GM10847 (cell line): ENCODE results near the gene CIAO2B.

Experiments used
- POLR2A ChIP-seq: IDR thresholded peaks from 2 replicates; pipeline ENCODE4 v1.6.1; 2011; ENCODE audit not compliant: insufficient read length; ENCODE audit errors: extremely low read depth

The CIAO2B gene

DNA sequence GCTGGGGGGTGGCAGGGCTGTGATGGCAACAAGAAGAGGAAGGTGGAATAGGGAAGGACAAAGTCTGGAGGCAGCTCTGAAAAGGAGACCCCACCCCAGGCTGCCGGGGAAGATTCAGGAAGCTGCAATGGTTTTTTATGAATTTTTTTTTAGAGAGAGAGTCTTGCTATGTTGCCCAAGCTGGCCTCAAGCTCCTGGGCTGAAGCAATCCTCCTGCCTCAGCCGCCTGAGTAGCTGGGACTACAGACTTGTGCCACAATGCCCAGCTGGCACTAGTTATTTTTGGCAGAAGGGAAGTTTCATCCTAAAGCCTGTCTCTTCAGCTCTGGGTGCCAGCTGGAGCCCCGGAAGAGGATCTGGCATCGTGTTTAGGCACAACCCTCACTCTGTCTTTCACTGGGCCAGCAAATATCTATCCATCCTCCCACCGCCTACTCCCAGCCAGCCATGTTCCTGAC lies 25.5 kb upstream of the CIAO2B start:
- no peak for TF ChIP-seq POLR2A

DNA sequence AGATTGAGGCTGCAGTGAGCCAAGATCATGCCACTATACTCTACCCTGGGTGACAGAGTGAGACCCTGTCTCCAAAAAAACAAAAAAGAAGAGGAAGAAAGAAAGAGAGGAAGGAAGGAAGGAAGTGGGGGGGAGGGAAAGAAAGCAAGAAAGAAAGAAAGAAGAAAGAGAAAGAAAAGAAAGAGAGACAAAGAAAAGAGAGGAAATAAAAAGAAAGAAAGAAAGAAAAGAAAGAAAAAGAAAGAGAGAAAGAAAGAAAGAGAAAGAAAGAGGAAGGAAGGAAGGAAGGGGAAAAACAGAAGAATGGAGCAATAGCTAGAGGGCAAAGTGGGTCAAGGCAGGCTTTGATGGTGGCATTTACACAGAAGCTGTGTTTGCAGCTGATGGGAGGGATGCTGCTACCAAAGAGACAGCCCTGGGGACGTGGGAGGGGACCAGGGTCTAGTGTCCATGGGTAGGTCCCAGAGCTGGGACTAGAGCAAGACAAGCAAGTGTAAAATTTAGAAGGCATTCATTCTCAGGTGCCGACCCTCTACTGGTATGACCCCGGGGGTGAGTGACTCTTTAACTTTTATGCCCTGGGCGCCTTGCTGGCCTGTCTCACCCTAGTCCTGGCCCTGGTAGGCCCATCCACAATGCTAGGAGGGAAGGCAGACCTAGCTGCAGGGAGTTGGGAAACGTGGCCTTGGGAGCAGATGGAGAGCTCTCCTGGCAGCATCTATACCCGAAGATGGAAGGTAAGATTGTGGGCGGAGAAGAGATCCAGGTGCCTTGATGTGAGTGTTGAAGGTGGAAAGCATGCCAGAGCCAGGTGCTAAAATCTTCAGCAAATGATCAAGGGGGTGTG lies 24.9 kb upstream of the CIAO2B start:
- TF ChIP-seq POLR2A = no peak

- TF ChIP-seq POLR2A = no peak
Observed at GRCh38 chr16:66954097-66954659, 20.0 kb upstream of the CIAO2B start.

- no peak for TF ChIP-seq POLR2A
Observed at GRCh38 chr16:66953462-66954096, 19.4 kb upstream of the CIAO2B start.

DNA sequence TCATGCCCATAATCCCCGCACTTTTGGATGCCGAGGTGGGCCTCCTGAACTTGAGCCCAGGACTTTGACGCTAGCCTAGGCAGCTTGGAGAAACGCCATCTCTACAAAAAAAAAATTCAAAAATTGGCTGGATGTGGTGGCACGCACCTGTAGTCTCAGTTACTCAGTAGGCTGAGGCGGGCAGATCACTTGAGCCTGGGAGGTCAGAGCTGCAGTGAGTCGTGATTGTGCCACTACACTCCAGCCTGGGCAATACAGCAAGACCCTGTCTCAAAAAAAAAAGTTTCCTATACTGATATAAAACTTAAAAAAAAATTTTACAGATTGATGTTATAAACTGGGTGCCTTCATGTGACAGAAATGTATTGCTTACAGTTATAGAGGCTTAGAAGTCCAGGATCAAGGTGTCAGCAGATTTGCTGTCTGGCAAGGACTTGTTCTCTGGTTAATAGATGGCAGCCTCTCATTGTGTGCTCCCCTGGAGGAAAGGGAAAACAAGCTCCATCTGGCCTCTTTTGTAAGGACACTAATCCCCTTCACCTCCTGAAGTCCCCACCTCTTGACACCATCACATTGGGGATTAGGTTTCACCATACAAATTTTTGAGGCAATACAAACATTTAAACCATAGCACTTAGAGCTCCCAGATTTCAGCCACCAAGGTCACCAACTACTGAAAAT lies 18.4 kb upstream of the CIAO2B start:
- no peak for TF ChIP-seq POLR2A

GRCh38 chr16:66950971-66951790 lies 17.0 kb upstream of the CIAO2B start:
- TF ChIP-seq POLR2A = no peak

- no peak for TF ChIP-seq POLR2A
Observed at GRCh38 chr16:66950437-66950836, 16.2 kb upstream of the CIAO2B start.

GRCh38 chr16:66949472-66949871 lies 15.3 kb upstream of the CIAO2B start:
- no peak for TF ChIP-seq POLR2A

DNA sequence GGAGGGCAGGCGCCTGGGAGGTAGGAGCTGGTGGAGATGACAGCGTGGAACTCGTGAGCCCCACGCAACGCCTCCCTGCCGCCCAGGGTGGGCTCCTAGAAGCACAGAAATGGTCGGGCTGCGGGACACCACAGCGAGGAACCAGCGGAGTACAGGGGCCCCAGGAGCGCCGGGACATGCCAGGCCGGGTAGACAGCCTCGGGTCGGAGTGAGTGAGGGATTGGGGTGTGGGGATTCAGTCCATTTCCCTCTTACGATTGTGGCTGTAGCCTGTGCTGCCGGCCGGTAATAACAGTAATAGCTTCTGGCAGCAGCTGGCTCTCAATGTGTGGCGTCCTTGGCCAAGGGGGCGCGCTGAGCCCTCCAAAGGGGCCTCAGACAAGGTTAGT lies 14.6 kb upstream of the CIAO2B start:
- no peak for TF ChIP-seq POLR2A

DNA sequence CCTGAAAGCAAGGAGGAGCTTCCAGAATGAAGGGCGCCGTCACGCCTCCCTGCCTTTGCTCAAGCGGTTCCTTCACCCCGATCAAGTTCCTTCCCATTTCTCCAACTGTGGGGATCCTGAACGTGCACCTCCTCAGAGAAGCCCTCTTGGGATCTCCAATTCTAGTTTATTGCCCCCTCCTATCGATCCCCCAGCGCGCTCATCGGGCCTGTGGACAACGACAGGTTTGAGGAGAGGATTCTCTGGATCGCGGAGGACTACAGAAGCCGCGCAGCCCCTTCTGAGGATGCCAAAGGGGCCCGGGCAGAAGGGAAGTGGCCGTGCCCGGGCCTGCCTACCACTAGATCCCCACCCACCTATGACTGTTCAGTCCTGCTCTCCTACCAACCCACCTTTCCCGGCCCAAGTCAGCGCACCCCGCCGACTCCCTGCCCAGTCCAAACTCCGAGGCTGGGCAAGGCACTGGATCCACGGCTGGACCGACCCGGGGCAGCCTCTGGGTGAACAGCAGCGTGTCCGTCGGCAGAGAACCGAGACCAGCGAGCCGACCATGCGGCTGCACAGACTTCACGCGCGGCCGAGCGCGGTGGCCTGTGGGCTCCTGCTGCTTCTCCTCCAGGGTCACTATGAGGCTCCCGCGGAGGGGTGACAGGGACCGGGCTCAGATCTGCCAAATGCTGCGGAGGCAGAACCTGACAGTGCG lies 14.1 kb upstream of the CIAO2B start:
- no peak for TF ChIP-seq POLR2A

DNA sequence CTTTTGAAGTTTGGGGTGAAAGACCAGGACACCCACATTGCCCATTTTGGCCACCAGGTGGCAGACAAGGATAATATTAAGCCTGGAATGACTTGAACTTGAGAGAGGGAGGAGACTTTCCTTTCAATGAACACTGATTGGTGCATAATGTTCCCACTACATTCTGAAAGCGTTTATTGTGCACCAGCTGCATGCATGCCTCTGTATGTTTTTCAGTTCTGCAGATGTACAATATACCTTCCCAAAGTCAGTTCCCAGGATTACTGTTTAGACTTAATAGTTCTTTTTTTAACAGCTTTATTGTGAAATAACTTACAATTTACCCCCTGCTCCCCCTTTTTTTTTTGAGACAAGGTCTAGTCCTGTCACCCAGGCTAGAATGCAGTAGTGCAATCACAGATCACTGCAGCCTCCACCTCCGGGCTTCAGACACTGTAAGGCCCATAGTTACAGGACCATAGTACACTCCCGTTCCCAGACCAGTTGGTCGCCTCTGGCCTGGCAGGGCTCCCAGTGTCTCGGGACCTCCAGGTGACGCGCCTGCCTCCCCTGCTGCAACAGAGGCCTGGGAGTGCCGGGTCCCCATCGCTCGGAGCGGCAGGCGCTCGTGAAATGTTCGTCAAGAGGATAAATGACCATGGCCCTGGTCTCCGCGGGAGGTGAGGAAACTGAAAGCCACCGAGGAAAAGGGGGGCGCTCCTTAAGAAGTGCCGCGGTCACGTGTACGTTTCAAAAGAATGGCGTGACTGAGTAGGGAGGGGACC lies 13.3 kb upstream of the CIAO2B start:
- TF ChIP-seq POLR2A = no peak

GRCh38 chr16:66946974-66947301 lies 12.7 kb upstream of the CIAO2B start:
- TF ChIP-seq POLR2A = no peak

DNA sequence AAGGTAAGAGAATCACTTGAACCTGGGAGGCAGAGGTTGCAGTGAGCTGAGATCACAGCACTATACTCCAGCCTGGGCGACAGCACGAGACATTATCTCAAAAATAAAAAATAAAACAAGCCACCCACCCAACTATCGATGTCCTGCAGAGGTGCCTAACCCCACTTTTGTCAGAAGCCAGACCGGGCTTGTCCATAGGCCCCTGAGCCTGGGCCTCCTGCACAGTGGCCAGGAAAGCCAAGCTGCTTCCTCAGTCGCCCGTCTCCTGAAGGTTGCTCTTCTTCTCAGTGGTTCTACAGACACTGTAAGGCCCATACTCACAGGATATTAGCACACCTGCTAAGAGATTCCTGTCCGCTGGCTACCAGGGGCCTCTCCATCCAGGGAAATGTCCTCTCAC lies 12.3 kb upstream of the CIAO2B start:
- no peak for TF ChIP-seq POLR2A

DNA sequence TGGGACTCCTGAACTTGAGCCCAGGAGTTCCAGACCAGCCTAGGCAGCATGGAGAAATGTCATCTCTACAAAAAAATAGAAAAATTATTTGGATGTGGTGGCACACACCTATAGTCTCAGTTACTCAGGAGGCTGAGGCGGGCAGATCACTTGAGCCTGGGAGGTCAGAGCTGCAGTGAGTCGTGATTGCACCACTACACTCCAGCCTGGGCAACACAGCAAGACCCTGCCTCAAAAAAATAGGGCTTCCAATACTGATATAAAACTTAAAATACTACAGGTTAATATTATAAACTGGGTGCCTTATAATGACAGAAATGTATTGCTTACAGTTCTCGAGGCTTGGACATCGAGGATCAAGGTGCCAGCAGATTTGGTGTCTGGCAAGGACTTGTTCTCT lies 11.7 kb upstream of the CIAO2B start:
- TF ChIP-seq POLR2A = no peak

GRCh38 chr16:66944054-66944441 lies 9.8 kb upstream of the CIAO2B start:
- TF ChIP-seq POLR2A = no peak
